AG04450 (cell line): ENCODE measurements around the gene PHRF1. TPM values are rescaled to one million over a fixed set of nuclear protein-coding genes. Genes with fewer than 3 reads are reported as not detected.
A peak's percentile ranks its signal among the peaks of the same experiment; 100 is the strongest.

Experiments
- CTCF ChIA-PET: fragments of 300-600, 350-600 bp; formaldehyde crosslinking; extraction: SDS; loops from one replicate; lab custom pipeline; 2022; ENCODE audit warnings: antibody characterized with exemption, inconsistent platforms; lab: Charles Lee
- POLR2A ChIA-PET: fragments of 350-600 bp; formaldehyde crosslinking; extraction: SDS; loops from one replicate; lab custom pipeline; 2021; ENCODE audit warnings: antibody characterized with exemption, inconsistent platforms; lab: Yijun Ruan, JAX
- DNase-seq: peaks from one replicate; pipeline ENCODE4 v3.0.0-alpha.2; 2011; ENCODE audit warnings: low read depth, low spot score
- H3K27ac ChIP-seq: one replicate; pipeline ENCODE4 v1.5.1; 2012; ENCODE audit warnings: low read depth, low read length, control low read depth
- H3K27me3 ChIP-seq: one replicate; pipeline ENCODE4 v1.6.0; 2012; ENCODE audit warnings: low read length; ENCODE audit not compliant: control insufficient read depth, insufficient read depth
- H3K4me3 ChIP-seq: 2 replicates; pipeline ENCODE4 v1.5.1; 2011; ENCODE audit warnings: mild to moderate bottlenecking, low read depth, low read length, control low read depth
- H3K9me3 ChIP-seq: 2 replicates; pipeline ENCODE4 v1.5.1; 2012; ENCODE audit warnings: low read length; ENCODE audit not compliant: control insufficient read depth, insufficient read depth
- CTCF ChIP-seq: IDR thresholded peaks from 2 replicates; pipeline ENCODE4 v1.5.1; 2011; ENCODE audit warnings: low read depth, low read length, control low read depth, inconsistent platforms
- polyA plus RNA-seq: library from polyadenylated mRNA; depleted of rRNA; stranded (reverse); fragments of >200 nt; gene quantifications from 2 replicates; pipeline ENCODE4 v1.2.3, GENCODE V29; 2011

The PHRF1 gene
- polyA plus RNA-seq, 1 experiment = 7.3 TPM

GRCh38 chr11:611001-611996 lies 35.0 kb downstream of the PHRF1 start:
- CTCF ChIA-PET = no interaction called here
- POLR2A ChIA-PET = no interaction called here

GRCh38 chr11:612201-612960 lies 36.1 kb downstream of the PHRF1 start:
- POLR2A ChIA-PET = interaction anchor here (0.7 kb wide), 1 partner anchor 37 kb away, joined by 4 read pairs; the partner anchor contains the start of gene PHRF1
- H3K27ac ChIP-seq = no peak overlapping the region
- no peak for DNase-seq
- H3K4me3 ChIP-seq = no peak overlapping the region
- CTCF ChIA-PET = no interaction called here
- peak; percentile 33 for TF ChIP-seq CTCF
- no peaks in the 10 kb centered on the region for H3K27me3 ChIP-seq
- H3K9me3 ChIP-seq = no peaks in the 10 kb centered on the region; the same call in 1 of the 2 replicates

More at GRCh38 chr11:611001-611996, 35.0 kb downstream of the PHRF1 start:
- DNase-seq = no peak
- H3K27ac ChIP-seq = no peak overlapping the region
- no peak overlapping the region for H3K4me3 ChIP-seq
- no peaks in the 10 kb centered on the region; the same call in 1 of the 2 replicates for H3K9me3 ChIP-seq
- no peaks in the 10 kb centered on the region for H3K27me3 ChIP-seq
- TF ChIP-seq CTCF = no peak

GRCh38 chr11:612961-613300 lies 36.7 kb downstream of the PHRF1 start:
- Histone ChIP-seq H3K27ac (no peak overlapping the region), H3K9me3 (no peaks in the 10 kb centered on the region; the same call in 1 of the 2 replicates), H3K4me3 (no peak overlapping the region), H3K27me3 (no peaks in the 10 kb centered on the region)
- ChIA-PET POLR2A (interaction anchor here (0.7 kb wide), 1 partner anchor 37 kb away, joined by 4 read pairs; the partner anchor contains the start of gene PHRF1), CTCF (no interaction called here)
- DNase-seq = no peak
- TF ChIP-seq CTCF = no peak

GRCh38 chr11:613369-613968 lies 37.2 kb downstream of the PHRF1 start:
- ChIA-PET CTCF (no interaction called here), POLR2A (interaction anchor here (0.7 kb wide), 1 partner anchor 38 kb away, joined by 4 read pairs; the partner anchor contains the start of gene PHRF1)
- no peaks in the 10 kb centered on the region; the same call in 1 of the 2 replicates for H3K9me3 ChIP-seq
- no peak overlapping the region for H3K27ac ChIP-seq
- no peaks in the 10 kb centered on the region for H3K27me3 ChIP-seq
- TF ChIP-seq CTCF = no peak
- H3K4me3 ChIP-seq = no peak overlapping the region
- no peak for DNase-seq
